AG09309 (cell line): Measurements from ENCODE around the gene ARVCF.

Source experiments
- DNase-seq: peaks from one replicate; pipeline ENCODE4 v3.0.0-alpha.2; 2010; ENCODE audit warnings: low read depth
- H3K4me3 ChIP-seq: 2 replicates; pipeline ENCODE4 v1.5.1; 2011; ENCODE audit warnings: mild to moderate bottlenecking, low read depth, low read length, moderate library complexity; ENCODE audit not compliant: control insufficient read depth
- CTCF ChIP-seq: IDR thresholded peaks from 2 replicates; pipeline ENCODE4 v1.5.1; 2011; ENCODE audit warnings: mild to moderate bottlenecking, low read depth, low read length, inconsistent platforms; ENCODE audit not compliant: insufficient read depth, control insufficient read depth; ENCODE audit errors: missing control alignments

The ARVCF gene

GRCh38 chr22:20014526-20015186 is 2.0 kb downstream of the ARVCF start:
- no peak overlapping the region for H3K4me3 ChIP-seq
- no peak for TF ChIP-seq CTCF
- DNase-seq, result no peak

- DNase-seq, result no peak
These were observed 3.2 kb downstream of the ARVCF start for GRCh38 chr22:20013382-20013871.

GRCh38 chr22:20012741-20013331 is 3.8 kb downstream of the ARVCF start:
- DNase-seq, result no peak
- H3K4me3 ChIP-seq, result no peak overlapping the region
- TF ChIP-seq CTCF, result no peak

More at GRCh38 chr22:20013382-20013871, 3.2 kb downstream of the ARVCF start:
- no peak overlapping the region for H3K4me3 ChIP-seq
- TF ChIP-seq CTCF, result peak; percentile 80

GRCh38 chr22:20011993-20012740 is 4.5 kb downstream of the ARVCF start:
- no peak overlapping the region for H3K4me3 ChIP-seq
- TF ChIP-seq CTCF, result no peak
- no peak for DNase-seq

- DNase-seq, result no peak
- no peak overlapping the region for H3K4me3 ChIP-seq
- no peak for TF ChIP-seq CTCF
These were observed 5.3 kb downstream of the ARVCF start for GRCh38 chr22:20011123-20011992.
